NCI-H1092 treated with DMSO at 0.1 percent for 48 hours (cell line): Measurements from ENCODE around the gene PRKCE.
"Not testable (repeated sequence)": the region's sequence is repeated elsewhere in the genome, so short reads cannot be mapped to it uniquely, and the experiment has no call there.

ENCODE experiments used
- DNase-seq: peaks from one replicate; lab custom pipeline; 2025; lab: John Stamatoyannopoulos, UW

The PRKCE gene

DNA sequence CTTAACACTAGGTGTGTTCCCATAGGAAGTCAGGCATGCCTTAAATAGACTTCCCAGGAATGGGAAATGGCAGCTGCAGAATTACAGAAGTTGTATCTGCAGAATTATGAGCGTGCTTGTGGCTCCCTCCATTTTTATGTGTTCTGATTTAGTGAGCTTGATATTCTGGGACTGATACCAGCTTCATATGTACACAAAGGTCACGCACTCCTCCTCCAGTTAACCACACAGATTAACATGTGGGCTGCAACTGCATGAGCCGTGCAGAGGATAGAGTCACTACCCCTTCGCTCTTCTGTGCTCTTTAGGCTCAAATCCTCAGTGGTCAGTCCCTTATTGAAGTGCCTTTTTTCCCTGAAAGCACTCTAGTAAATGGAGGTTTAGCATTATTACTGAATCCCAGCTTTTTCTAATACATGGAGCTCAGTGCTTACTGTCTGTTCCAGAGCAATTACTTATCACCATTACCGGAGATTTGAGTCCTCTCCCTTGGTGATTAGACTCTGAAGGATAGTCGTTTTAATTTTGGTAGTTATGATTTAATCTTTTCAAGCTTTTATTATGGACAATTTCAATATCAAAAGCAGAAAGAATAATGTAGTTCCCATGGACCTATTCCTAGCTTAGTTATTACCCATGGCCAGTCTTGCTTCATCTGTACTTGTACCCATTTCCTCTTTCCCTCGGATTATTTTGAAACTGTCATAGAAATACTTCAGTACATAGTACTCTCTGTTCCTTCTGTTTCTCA lies 238.3 kb downstream of the PRKCE start:
- DNase-seq, result no peak

- not testable (repeated sequence) for DNase-seq
Observed at GRCh38 chr2:45890371-45890646, 238.8 kb downstream of the PRKCE start.

GRCh38 chr2:45890819-45891218 lies 239.3 kb downstream of the PRKCE start:
- DNase-seq, result no peak

GRCh38 chr2:45891719-45892424 lies 240.4 kb downstream of the PRKCE start:
- DNase-seq, result no peak

- DNase-seq, result peak; percentile 67
Observed at GRCh38 chr2:45892425-45892745, 240.9 kb downstream of the PRKCE start.

- DNase-seq, result peak; percentile 67
Observed at GRCh38 chr2:45892757-45893156, 241.3 kb downstream of the PRKCE start.

DNA sequence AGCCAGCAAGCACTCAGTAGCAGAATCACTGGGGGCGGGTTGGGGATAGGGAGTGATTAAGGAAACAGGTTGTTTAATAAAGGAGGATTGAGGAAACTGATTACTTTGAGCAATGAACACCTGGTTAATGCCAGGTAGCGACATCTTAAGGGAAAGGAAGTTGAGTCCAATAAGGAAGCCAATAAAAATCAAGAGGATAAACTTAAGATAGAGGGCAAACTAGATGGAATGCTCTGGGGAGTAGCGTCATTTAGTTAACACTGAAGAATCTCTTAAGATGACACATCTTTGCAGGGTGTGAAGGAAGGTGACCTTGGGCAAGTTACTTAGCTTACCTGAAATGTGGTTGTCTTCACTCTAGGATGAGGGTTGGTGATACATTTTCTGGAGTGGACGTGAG lies 242.7 kb downstream of the PRKCE start:
- no peak for DNase-seq

- no peak for DNase-seq
Observed at GRCh38 chr2:45895241-45895861, 243.9 kb downstream of the PRKCE start.

DNA sequence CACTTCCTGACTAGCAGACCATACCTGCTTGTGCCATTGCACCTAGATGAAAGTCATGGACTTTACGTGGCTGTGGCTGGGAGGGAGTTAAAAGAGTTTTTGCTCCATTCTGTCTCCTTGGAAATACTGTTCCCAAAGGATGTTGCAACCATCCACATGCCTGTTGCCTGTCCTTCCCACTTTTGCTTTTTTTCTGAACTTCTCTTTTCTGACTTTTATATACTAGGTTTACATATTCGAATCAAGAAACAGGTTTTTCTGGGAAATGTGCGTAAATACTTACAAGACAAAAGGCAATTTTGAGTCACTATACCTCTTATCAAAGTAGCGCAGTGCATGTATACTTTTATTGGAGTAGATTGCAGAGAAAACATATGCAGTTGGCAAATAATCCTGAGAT lies 244.8 kb downstream of the PRKCE start:
- no peak for DNase-seq

DNA sequence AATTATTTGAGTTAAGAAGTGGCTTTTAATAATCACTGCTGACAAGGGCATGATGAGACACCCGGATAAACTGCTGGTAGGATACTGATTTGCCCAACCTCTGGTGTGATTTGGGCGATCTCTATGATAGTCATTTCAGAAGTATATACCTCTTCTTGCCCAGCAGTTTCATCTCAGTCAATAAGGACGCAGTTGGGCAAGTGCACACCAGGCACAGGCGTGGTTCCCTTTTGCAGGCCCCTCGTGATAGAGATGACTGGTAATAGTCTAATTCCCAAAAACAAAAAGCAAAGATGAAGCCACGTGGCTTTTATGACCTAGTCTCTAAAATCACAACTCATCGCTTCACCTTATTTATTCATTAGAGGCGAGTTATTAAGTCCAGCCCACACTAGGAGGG lies 246.4 kb downstream of the PRKCE start:
- DNase-seq, result no peak

DNA sequence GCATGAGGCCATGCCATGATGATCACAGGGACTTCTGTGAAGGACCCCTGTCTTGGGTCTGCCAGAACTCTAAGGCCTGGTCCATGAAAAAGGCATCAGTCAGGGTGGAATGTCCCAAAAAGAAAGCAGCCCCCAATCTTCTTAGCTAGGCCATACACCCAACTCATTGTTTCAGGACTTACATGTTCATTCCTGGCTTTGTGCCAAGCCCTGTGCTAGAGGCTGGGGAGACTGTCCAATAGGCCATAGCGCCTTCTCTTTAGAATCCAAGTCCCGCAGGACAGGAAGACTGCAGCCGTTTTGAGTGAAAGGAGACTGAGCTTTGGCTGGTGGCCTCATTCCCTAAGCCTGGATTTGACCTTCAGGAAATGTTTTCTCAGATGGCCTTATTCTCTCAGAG lies 247.3 kb downstream of the PRKCE start:
- DNase-seq, result no peak

DNA sequence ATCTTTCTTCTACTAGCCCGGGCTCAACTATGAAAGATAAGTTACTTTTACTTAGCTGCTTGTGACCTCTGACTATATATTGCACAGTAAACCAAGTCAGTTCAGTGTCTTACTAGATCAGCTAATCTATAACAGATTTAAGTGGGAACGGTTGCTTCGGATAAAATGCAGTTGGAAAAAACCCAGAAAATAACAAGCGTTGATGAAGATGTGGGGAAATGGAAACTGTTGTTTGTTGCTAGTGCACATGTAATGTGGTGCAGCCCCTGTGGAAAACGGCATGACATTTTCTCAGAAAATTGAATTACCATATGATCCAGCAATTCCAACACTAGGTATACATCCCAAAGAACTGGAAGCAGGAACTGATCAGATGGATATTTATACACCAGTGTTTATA lies 248.5 kb downstream of the PRKCE start:
- DNase-seq, result no peak

GRCh38 chr2:45901468-45902032 lies 250.1 kb downstream of the PRKCE start:
- no peak for DNase-seq

- no peak for DNase-seq
Observed at GRCh38 chr2:45902380-45902779, 250.9 kb downstream of the PRKCE start.

GRCh38 chr2:45902781-45903375 lies 251.4 kb downstream of the PRKCE start:
- DNase-seq, result no peak

DNA sequence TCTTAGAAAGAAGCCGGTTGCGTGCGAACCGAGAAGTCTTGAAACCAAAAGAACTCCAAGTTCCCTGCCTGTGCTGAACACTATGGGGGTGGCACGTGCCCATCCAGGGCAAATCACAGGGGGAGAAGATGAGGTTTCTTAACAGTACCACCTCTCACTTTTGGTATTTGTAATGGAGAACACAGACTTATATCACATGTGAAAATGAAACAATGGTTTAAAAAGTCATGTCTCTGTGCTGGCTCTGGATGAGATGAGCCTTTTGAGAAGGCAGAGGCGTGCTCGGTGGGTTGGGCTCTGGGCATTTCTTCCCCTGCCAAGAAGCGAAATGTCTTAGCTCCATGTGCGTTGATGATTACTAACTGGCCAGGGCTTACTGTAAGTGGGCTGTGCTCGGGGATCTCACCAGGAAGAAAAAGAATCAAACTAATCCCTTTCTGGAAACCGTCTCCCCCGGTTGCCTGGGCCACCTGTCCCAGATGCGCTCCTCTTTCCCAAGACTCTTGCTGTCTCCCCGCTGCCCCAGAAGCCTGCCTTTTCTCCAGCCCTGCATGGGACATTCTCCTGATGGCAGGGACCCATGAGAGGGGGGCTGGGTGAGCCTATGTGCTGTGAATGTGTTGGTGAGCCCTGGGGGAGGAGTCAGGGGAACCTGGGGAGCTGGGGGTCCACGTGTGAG lies 252.9 kb downstream of the PRKCE start:
- DNase-seq, result no peak

DNA sequence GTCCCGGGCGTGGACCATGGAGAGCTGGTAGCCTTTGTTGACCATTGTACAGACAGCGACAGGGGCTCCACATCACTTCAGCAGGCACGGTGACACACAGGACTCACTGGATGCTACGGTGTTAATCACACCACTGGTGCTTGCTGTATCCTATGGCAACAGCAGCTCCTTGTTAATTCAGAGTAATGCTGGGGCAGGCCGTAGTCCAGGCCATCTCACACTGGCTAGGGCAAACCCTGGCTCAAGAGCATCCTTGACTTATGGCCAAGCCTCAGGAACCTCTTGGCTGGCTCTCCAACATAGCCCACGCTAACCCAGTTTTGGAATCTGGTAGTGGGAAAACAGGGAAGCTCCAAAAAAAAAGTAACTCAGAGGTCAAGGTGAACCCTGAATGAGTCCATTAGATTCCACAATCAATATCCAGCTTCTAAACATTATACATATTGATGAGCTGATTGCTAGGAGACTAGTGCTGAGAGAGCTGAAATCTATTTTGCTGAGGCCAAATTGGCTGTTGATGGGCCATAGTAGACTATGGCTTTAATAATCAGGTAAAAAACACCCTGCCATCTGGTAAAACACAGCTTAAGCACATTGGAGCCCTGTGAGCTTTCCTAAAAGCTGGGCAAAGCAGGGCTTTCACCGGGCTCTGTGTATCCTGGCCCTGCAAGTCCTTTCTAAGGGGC lies 253.6 kb downstream of the PRKCE start:
- DNase-seq, result no peak

GRCh38 chr2:45905632-45905958 lies 254.1 kb downstream of the PRKCE start:
- no peak for DNase-seq

GRCh38 chr2:45907592-45907991 lies 256.1 kb downstream of the PRKCE start:
- no peak for DNase-seq

- no peak for DNase-seq
Observed at GRCh38 chr2:45908316-45909170, 257.1 kb downstream of the PRKCE start.

DNA sequence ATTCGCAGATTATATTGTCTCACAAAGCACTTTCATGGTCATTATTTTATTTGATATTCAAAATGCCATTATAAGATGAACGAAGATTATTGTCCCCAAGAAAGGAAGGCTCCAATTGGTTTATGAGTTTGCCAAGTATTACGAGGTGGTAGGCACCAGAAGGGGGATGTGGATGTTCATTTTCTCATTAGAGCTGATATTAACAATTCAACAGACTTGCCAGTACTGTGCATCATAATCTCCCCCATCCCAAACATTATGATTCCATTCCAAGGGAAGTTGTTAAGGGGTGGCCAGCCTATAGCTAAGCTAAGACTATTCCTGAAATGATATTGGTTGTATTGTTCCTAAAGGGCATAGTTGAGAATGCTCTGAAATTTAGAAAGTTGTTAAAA lies 257.7 kb downstream of the PRKCE start:
- no peak for DNase-seq
